Panc1 (cell line): Measurements from ENCODE around the gene DOCK4. TPM values are rescaled to one million over a fixed set of nuclear protein-coding genes. Genes with fewer than 3 reads are reported as not detected.

Source experiments
- ATAC-seq: fragments of 200-7000 bp; cut with Tn5 transposase; 2 replicates; pipeline ENCODE4 v1.9.1; 2020; ENCODE audit warnings: mild to moderate bottlenecking, moderate library complexity
- BruUV-seq: library from RNA; stranded (reverse); fragments of 400-500 nt; replicated peaks from 2 replicates; lab custom pipeline; 2021; lab: Mats Ljungman, UMichigan
- CTCF ChIA-PET: fragments of 300-600 bp; sonication (Branson Sonifier 250); formaldehyde crosslinking; loops from one replicate; lab custom pipeline; 2022; ENCODE audit warnings: antibody characterized with exemption; lab: Charles Lee
- POLR2A ChIA-PET: fragments of 300-600 bp; sonication (Branson Sonifier 250); formaldehyde crosslinking; loops from one replicate; lab custom pipeline; 2022; ENCODE audit warnings: antibody characterized with exemption; lab: Charles Lee
- DNase-seq: peaks from one replicate; pipeline ENCODE4 v3.0.0-alpha.2; 2010; ENCODE audit warnings: low read depth, low spot score
- H3K27ac ChIP-seq: 2 replicates; pipeline ENCODE4 v1.5.1; 2011; ENCODE audit warnings: mild to moderate bottlenecking, low read length, inconsistent platforms
- H3K27me3 ChIP-seq: fragments of 200-500 bp; sonication (Bioruptor generic); 2 replicates; pipeline ENCODE4 v1.6.0; 2014; ENCODE audit warnings: low read length, inconsistent platforms; ENCODE audit not compliant: control insufficient read depth, insufficient read depth
- H3K36me3 ChIP-seq: fragments of 200-500 bp; sonication (Bioruptor generic); 2 replicates; pipeline ENCODE4 v1.5.1; 2014; ENCODE audit warnings: inconsistent platforms, mild to moderate bottlenecking, low read length, moderate library complexity; ENCODE audit not compliant: control insufficient read depth, insufficient read depth
- H3K4me1 ChIP-seq: 2 replicates; pipeline ENCODE4 v1.5.1; 2011; ENCODE audit warnings: inconsistent platforms, mild to moderate bottlenecking, low read length, moderate library complexity; ENCODE audit not compliant: control insufficient read depth, insufficient read depth
- H3K4me3 ChIP-seq, 2 experiments: 2 replicates each; pipeline ENCODE4 v1.5.1; 2011 to 2012; ENCODE audit warnings: low read depth in 2 of 2, low read length in 2 of 2, mild to moderate bottlenecking in 2 of 2, inconsistent platforms in 1 of 2, moderate library complexity in 1 of 2
- H3K9me3 ChIP-seq: fragments of 200-500 bp; sonication (Bioruptor generic); 2 replicates; pipeline ENCODE4 v1.5.1; 2014; ENCODE audit warnings: low read depth, mild to moderate bottlenecking, inconsistent platforms, low read length, moderate library complexity; ENCODE audit not compliant: control insufficient read depth, insufficient read depth
- POLR2AphosphoS5 ChIP-seq: IDR thresholded peaks from 2 replicates; pipeline ENCODE4 v1.6.1; 2012; ENCODE audit warnings: mild to moderate bottlenecking, low read depth, low read length, moderate library complexity
- REST ChIP-seq, 2 experiments: IDR thresholded peaks; 2 replicates each; pipeline ENCODE4 v1.6.1; 2011 to 2012; ENCODE audit warnings: low read depth in 2 of 2, control low read depth in 1 of 2, low read length in 1 of 2, mild to moderate bottlenecking in 1 of 2, moderate library complexity in 1 of 2; ENCODE audit not compliant: insufficient read depth in 1 of 2
- SIN3A ChIP-seq: IDR thresholded peaks from 2 replicates; pipeline ENCODE4 v1.6.1; 2012; ENCODE audit warnings: low read depth, mild to moderate bottlenecking, low read length, moderate library complexity, borderline replicate concordance; ENCODE audit not compliant: insufficient read depth
- TCF7L2 ChIP-seq: IDR thresholded peaks from 2 replicates; pipeline ENCODE4 v1.6.1; 2011; ENCODE audit warnings: mild to moderate bottlenecking, low read depth, low read length, inconsistent platforms
- in situ Hi-C: cut with HindIII; loops from 2 replicates; pipeline ENCODE4 v1.10.0; 2016; ENCODE audit warnings: low sequenced_read_pairs, low pct_unique_long_range_greater_than_20kb
- intact Hi-C: fragments of 100-400 bp; cut with micrococcal nuclease; formaldehyde crosslinking; loops from one replicate; pipeline ENCODE4 v1.10.0; 2022; ENCODE audit not compliant: unreplicated experiment
- total RNA-seq: library from RNA; stranded (reverse); gene quantifications from one replicate; pipeline ENCODE4 v1.2.1, GENCODE V29; 2021; ENCODE audit not compliant: unreplicated experiment
- TF ChIP-seq, protein P1 (sequence below): fragments of 450-650 bp; IDR thresholded peaks from 2 replicates; pipeline ENCODE4 v1.5.1; 2017; ENCODE audit warnings: mild to moderate bottlenecking

The DOCK4 gene
- total RNA-seq, 1 experiment from 2014 or later: 10.8 TPM

- H3K36me3 ChIP-seq: no peaks in the 10 kb centered on the region
- H3K27ac ChIP-seq: no peak overlapping the region
- ChIA-PET CTCF (no interaction called here), POLR2A (interaction anchor here (0.6 kb wide), 1 partner anchor 258 kb away, joined by 3 read pairs; no protein-coding TSS in a partner anchor)
- peaks cover 2% of the 10 kb centered on the region; the same call in 1 of the 2 replicates for H3K4me1 ChIP-seq
- BruUV-seq: no TSS peak
- no peaks in the 10 kb centered on the region for H3K27me3 ChIP-seq
- DNase-seq: no peak
- in situ Hi-C loops (no loop called here), intact Hi-C loops (no loop called here)
- ATAC-seq: no peak
- TF ChIP-seq REST (IDR thresholded peaks at IDR 0.05; ENCODE audit: insufficient read depth in 1 of 2, low read depth in 2 of 2, low read length in 1 of 2): no peak
- TF ChIP-seq, protein P1, sequence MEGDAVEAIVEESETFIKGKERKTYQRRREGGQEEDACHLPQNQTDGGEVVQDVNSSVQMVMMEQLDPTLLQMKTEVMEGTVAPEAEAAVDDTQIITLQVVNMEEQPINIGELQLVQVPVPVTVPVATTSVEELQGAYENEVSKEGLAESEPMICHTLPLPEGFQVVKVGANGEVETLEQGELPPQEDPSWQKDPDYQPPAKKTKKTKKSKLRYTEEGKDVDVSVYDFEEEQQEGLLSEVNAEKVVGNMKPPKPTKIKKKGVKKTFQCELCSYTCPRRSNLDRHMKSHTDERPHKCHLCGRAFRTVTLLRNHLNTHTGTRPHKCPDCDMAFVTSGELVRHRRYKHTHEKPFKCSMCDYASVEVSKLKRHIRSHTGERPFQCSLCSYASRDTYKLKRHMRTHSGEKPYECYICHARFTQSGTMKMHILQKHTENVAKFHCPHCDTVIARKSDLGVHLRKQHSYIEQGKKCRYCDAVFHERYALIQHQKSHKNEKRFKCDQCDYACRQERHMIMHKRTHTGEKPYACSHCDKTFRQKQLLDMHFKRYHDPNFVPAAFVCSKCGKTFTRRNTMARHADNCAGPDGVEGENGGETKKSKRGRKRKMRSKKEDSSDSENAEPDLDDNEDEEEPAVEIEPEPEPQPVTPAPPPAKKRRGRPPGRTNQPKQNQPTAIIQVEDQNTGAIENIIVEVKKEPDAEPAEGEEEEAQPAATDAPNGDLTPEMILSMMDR: no peak
- no peak for TF ChIP-seq SIN3A
- no peak for TF ChIP-seq POLR2AphosphoS5
- TF ChIP-seq TCF7L2: no peak
- H3K4me3 ChIP-seq: no peak overlapping the region
- H3K9me3 ChIP-seq: no peaks in the 10 kb centered on the region
Measured at GRCh38 chr7:112138938-112139337, 67.3 kb downstream of the DOCK4 start.

DNA sequence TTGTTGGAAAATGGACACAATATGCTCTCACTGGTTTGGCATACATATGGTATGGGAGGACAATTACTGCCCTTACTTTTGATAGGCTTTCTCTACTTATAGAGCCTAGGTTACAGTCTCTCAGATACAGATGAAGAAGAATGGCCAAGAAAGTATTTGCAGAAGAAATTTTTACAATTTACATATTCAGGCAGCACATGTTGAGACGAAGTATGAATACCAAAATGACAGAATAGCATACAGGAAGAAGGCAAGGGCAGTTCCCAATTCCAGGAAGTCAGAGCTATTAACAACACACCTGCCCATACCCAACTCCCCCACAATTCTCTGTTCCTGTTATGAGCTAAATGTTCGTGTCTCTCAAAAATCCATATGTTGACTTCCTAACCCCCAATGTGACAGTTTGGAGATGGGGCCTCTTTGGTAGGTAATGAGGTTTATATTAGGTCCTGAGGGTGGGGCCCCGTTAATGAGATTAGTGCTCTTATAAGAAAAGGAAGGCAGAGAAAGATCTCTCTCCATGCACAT is 67.8 kb downstream of the DOCK4 start:
- intact Hi-C loops (no loop called here), in situ Hi-C loops (no loop called here)
- DNase-seq: no peak
- ChIA-PET POLR2A (interaction anchor here (0.6 kb wide), 1 partner anchor 257 kb away, joined by 3 read pairs; no protein-coding TSS in a partner anchor), CTCF (no interaction called here)
- Histone ChIP-seq H3K4me1 (peaks cover 2% of the 10 kb centered on the region; the same call in 1 of the 2 replicates), H3K36me3 (no peaks in the 10 kb centered on the region), H3K4me3 (no peak overlapping the region), H3K27me3 (no peaks in the 10 kb centered on the region), H3K27ac (no peak overlapping the region), H3K9me3 (no peaks in the 10 kb centered on the region)
- no peak for ATAC-seq
- TF ChIP-seq REST (IDR thresholded peaks at IDR 0.05; ENCODE audit: insufficient read depth in 1 of 2, low read depth in 2 of 2, low read length in 1 of 2) (no peak), TCF7L2 (no peak), POLR2AphosphoS5 (no peak), SIN3A (no peak)
- TF ChIP-seq, protein P1: no peak
- BruUV-seq: no TSS peak
